GM12892 (cell line): ENCODE results near the gene TOP3A.

ENCODE experiments used
- POLR2A ChIP-seq: IDR thresholded peaks from 2 replicates; pipeline ENCODE4 v1.6.1; 2011; ENCODE audit warnings: low read depth, low read length, control low read depth
- POLR2AphosphoS5 ChIP-seq: IDR thresholded peaks from 2 replicates; pipeline ENCODE4 v1.6.1; 2011; ENCODE audit warnings: low read depth, low read length, control low read depth

- no peak for TF ChIP-seq POLR2A
- TF ChIP-seq POLR2AphosphoS5: no peak
Measured at GRCh38 chr17:18267366-18267765, 47.4 kb downstream of the TOP3A start.
